ENCODE measurements around the gene USP46.
A peak's percentile ranks its signal among the peaks of the same experiment; 100 is the strongest.

USP46 gene

DNA sequence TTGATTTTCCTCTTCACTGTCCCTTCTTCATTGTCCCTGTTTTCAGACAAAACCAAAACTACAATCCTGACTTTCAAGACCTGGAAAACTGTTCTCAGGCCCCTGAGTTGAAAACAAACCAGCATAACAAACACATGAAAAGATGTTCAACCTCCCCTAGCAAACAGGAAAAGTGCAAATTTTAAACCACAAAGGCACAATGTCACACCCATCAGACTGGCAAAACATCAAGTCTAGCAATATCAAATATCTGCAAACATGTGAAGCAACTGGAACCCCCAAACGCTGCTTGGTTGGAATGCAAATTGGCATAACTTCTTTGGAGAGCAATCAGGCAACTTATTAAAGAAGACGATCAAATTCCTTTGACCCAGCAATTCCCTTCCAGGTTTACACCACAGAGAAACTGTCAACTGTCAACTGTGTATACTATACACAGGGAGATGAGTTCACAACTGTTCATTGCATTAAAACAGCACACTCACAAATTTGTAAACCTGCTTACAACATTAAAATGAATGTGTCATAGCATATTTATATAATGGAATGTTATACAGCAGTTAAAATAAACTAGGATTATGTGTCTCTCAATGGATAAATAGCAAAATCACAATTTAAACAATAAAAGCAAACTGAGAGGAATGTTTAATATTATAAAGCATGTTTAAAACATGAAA, 7.0 kb downstream of the USP46 start:
- no peak for DNase-seq

DNA sequence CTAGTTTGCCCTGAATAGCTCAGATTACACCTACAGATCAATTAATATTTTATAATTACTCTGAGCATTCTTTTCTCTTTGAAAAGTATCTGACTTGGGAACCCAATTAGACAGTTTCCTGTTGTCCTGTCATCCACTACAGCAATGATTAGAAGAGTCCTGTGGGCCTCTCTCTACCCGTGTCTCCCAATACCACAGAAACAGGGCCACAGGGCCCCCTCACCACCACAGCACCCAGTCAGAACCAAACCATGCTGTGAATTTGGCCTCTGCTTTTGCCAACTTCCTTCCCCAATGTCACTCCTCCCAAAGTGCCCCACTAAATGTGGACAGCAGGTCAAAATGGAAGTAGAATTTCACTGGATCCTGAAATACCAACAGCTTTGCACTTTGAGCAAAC, 10.3 kb downstream of the USP46 start:
- DNase-seq = no peak

DNA sequence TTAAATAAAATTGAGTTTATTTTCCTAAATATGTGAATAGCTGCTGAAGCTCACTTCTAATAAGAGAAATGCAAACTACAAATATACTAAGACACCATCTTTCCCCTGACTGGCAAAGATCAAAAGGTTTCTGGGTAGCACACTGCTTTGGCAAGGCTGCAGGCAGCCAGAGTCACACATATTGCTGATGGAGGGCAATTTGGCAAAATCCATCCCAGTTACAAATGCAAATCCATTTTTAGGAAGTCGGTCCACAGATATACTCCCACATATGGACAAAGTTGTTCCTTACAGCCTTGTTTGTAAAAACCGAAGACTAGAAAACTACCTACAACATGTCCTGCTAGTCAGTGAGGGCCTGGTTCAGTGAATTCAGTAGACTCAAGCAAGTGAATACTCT, 12.4 kb downstream of the USP46 start:
- no peak for DNase-seq

DNA sequence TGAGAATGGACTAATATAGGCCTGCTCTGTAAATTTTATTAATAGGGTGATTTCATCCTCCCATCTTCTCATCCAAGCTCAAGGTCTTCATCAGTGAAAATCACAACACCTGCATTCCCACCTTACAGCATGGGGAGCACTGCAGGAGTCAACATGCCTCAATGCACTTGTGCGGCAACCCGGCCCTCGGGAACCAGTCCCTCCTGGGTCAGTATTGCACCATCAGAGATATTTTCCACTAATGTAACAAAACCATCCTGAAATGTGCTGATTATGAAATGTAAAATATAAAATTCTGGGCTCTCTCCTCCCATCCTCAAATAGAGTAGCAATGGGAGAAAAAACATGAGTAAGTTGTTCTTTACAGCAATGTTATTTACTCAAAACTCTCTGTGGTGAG, 13.0 kb downstream of the USP46 start:
- no peak for DNase-seq

DNA sequence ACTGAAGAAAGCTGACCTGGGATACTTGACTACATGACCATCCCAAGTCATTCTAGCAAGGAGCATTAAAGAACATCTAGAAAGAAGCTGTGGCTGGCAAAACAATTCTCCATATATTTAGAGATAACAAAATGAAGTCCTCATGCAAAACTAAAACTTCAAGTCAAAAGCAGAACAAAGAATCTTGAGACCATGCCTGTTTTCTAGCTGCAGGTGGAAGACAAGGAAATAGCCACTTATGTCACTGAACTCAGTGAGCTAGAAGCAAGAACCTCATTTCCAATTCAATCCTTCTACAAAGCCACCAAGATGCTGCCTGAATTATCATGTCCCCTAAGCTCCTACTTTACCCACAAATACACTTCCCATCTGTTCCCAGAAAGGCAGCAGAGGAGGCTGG, 13.8 kb downstream of the USP46 start:
- DNase-seq = no peak

DNA sequence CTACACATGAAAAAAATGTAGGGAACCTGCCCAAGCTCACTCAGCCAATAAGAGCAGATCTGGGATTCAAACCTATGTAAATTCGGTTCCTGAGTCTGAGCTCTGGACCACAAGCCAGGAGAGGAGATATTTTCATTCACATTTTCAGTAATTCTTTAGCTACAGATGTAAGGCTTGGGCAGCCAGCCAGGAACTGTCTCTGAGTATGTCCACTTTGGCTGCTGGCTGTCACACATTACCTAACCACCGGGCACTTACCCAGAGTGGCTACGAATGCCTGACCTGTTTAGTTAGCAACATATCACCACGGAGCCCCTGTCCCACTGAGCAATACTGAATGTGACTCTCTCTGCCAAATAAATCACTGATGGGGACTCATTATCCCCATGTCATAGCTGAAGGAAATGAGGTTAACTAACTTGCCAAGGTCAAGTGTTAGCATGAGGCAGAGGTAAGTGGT, 15.3 kb downstream of the USP46 start:
- no peak for DNase-seq

DNA sequence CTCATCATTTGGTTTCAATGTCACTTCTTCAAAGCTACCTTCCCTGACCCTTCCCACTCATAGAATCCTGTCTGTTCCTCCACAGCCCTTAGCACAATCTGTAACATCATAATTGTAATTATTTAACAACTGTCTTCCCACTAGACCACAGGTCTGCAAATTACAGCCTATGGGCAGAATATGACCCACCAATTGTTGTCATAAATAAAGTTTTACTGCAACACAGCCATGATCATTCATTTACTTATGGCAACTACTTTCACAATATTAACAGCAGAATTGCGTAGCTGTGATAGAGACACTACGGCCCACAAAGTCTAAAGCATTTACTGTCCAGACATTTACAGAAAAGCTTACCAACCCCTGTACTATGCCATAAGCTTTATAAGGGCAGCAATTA, 15.9 kb downstream of the USP46 start:
- no peak for DNase-seq

DNA sequence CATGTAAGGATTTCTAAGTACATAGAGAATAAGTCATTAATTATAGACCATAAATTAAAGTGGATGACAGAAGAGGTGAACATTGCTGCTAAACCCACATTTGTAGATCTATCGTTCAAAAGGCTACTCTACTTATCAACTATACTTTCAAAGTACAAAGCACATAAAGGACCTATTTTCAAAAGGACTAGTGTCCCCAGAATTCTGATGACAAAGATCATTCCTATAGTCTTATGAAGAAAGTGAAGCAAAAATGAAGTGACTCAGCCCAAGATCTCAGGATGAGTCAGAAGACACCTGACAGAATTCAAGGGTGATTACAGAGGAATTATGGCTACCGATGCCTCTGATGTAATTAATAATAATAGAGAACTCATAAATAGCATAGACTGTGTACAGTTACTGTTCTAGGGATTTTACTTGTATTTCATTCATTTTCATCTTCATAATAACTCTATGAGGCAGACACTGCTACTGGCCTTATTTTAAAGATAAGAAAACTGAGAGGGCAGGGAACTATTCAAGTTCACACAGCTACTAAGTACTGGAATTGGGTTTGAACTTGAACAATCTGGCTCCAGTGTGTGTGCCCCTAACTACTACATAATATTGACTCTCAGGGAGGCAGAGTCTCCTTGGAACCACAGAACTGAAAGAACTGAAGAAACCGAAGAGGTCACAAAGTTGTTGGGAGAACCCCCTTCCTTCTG, 17.1 kb downstream of the USP46 start:
- DNase-seq = no peak

DNA sequence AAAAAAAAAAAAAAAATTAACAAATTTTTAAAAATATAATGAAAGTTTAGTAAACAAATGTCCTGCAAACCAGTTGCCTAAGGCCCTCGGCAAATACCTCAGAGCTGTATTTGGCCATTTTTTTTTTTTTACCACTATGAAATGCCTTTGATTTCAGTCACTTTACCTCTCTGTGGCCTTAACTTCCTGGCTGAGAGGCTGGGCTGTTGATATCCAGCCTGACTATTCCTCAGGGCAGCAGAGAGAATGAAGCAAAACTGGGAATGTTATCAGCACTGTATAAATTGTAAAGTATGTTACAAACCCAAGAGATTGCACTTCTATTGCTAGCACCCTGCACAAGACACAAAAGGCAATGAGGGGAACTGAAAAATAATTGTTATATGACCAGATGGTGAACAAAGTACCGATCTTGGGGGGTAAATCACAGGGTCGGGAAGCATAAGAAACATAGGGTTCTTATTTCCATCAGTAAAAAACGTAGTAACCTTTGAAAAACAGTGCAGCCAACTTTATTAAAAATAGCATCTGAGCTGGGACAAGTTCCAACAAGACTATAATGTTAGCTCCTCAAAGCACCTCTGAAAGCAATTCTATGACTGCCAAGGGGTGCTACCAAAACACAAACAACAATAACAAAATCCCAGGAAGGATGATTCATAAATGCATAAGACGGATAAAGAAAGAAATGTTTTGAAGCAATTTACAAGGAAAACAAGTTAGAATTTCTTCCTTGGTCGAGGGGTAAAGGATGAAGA, 18.1 kb downstream of the USP46 start:
- DNase-seq = no peak

DNA sequence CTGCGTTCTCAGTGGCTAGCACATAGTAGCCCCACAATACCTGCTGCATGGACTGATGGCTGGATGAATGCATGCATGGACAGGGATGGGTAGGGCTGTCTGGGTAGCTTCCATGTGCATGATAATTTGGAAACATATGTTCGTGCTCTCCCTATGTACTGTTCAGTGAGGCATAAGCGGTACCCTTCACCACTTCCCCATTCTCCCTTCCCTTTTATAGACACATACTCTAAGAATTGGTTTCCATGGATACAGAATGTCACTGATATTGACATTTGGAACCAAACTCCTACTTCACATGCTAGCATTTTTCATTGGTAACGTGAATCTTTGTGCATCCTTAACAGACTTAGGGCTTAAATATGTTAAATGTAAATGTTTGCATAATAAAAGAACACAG, 20.4 kb downstream of the USP46 start:
- peak; percentile 54 for DNase-seq

DNA sequence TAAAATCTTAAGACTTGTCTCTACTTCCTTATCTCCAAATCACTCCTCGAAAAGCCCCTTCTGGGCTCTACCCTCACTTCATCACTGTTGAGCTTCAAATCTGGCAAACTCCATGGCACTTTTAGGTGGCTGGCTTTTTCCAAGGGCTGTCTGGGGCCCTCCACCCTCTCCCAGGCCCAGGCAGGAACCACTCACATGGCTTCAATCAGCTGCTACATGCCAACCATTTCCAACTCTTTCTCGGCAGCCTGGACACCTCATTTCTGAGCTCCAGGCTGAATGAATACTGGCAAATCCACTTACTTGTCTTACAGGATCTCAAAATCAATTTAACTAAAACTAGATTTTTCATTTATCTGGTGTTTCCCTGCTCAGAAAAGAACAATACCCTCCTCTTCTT, 22.0 kb downstream of the USP46 start:
- no peak for DNase-seq

DNA sequence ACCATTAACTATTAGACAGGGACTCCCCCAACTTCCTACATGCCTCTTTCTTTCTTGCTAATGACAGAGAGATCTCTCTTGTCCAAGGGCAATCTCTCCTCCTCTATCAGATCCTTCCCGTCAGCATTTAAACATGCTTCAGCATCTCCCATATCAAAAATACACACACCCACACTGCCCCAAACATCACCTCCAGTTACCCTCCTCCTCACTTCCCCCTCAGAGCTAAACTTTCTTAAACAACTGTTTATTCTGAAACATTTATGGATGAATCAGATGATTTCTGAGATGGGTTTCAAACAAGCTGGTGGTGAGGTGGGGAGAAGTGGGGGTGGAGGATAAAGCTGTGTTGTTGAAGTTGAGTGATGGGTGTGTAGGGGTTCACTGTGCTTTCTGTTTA, 23.5 kb downstream of the USP46 start:
- DNase-seq = no peak

DNA sequence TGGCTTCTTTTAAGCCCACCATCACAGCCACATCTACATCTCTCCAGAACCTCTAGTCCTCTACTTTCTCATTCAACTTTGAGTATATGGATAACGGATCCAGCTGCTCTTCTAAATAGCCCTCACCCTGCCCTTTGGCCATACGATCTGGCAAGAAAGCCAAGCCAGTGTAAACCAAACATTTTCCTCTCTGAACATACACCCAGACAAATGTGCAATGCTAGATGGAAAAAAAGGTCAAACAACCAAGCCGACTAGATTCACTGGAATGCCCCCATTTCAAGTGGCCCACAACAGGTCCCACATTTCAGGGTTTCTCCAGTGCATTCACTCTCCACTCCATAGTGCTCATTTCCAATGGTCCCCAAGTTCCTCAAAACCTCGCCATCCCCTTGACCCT, 24.0 kb downstream of the USP46 start:
- no peak for DNase-seq

DNA sequence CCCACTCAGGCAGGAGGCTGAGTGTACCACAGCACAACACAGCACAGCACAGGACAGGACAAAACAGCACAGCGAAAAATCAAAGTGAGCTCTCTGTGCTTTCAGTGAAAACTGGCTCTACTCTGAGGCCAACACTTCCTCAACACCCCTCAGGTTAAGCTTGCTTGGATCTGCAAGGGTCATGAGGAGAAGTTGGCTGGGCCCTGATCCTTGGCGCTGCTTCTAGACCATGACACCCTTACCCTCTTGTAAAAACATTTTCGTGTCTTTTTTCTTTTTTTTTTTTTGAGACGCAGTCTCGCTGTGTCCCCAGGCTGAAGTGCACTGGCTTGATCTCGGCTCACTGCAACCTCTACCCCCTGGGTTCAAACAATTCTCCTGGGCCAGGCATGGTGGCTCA, 25.3 kb downstream of the USP46 start:
- no peak for DNase-seq

DNA sequence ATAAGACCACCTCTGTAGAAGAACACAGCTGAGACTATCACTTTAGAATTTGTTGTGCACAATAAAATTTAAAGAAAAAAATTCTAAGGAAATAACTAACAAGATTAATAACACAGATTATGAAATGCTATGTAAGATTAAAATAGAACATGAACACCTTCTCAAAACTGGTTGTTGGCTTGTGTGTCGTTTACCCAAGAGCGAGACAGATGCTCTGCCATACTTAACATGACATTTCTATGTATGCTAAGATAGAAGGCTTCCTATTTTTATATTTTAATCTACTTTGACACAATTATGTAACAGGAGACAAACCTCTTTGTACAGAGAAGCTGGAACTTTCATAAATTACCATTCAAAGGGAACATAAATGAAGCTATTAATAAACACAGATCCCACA, 30.1 kb downstream of the USP46 start:
- DNase-seq = no peak

DNA sequence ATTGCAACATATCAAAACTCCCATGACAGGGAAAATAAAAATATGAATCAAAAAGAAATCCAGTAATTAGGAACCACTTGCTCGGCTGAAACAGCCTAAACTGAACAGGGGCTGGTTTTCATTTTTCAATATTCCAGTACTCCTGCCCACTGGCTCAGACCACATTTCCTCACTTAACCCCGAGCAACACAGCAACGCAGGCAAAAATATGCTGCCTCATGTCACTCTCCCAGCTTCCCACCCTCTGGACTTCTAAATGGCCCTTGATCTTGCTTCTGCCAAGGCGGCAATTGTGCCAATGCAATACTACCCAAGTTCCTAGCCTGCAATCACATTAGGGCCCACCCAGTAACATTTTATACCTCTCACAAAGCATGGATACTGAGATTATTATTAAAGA, 30.6 kb downstream of the USP46 start:
- DNase-seq = no peak

DNA sequence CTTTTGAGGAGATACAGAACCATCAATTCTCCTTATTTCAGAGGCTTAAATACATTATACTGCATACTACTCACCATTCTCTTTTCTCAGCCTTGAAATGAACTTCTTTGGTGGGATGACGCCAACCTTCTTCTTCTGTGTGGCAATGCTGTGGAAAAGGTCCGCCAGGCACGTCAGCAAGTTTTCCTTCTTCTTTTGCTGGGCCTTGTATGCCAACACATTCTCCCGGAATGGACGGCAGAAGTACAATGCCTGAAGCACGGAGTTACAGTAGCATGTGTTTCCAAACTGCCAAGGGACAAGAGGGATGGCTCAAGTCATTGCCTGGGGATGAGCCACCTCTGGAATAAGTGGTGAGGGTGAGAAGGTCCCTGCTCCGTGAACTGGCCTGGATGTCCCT, 31.2 kb downstream of the USP46 start:
- no peak for DNase-seq

DNA sequence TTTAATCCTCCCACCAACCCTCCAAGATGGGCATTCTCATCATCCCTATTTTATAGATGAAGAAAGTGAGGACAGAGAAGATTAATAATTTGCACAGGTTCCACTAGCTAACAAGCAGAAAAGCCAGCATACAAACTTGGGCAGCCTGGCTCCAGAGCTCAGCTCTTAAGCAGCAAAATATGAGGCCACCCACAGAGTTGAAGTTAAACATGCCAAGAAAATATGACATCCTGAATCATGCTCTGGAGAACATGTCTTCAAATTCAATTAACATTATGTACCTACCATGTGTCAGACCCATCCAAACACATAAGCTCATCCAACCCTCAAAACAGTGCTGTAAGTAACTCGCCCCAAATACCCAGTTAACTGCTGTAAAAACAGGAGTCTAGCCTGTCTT, 33.9 kb downstream of the USP46 start:
- DNase-seq = no peak

DNA sequence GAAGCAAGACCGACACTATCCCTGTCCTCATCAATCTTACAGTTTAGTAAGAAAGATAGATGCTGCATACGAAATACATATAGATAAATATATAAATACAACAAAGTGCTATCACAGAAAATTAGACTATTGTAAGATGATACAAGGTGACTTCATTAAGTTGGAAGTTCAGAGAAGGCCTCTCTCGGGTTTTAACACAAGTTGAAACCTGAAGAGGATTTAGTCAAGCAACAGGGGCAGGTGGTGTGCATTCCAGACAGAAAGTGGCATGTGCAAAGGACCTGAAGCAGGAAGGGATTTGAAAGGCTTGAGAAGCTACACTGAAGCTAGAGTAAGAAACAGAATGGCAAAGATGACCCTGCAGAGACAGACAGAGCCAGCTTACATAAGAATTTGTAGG, 36.5 kb downstream of the USP46 start:
- DNase-seq = no peak

DNA sequence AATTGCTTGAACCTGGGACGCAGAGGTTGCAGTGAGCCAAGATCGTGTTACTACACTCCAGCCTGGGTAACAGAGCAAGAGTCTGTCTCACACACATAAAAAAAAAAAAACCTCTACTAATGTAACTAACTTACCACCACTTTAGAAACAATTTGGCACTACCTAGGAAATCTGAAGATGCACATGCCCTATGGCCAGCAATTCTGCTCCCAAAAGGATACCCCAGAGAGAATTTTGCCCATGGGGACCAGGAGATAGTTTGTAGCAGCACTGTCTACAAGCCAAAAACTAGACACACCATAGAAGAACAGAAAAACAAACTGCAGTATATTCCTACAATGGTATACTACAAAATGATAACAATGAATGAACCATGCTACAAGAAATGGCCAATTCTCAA, 37.5 kb downstream of the USP46 start:
- DNase-seq = no peak

DNA sequence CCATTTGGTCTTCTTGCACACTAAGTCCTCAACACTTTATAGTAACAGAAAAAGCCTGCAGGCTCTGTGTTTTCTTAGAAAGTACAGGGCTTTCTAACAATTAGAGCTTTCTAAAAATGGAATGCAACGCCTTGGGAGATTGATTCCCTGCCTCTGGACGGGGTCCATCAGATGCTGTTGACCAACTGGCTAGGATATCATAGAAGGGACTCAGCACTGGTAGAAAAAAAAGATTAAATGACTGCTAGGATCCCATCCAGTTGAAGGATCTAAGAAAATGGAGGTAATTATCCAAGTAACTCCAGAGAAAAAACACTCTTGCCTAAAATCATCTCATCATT, 39.5 kb downstream of the USP46 start:
- DNase-seq = no peak

DNA sequence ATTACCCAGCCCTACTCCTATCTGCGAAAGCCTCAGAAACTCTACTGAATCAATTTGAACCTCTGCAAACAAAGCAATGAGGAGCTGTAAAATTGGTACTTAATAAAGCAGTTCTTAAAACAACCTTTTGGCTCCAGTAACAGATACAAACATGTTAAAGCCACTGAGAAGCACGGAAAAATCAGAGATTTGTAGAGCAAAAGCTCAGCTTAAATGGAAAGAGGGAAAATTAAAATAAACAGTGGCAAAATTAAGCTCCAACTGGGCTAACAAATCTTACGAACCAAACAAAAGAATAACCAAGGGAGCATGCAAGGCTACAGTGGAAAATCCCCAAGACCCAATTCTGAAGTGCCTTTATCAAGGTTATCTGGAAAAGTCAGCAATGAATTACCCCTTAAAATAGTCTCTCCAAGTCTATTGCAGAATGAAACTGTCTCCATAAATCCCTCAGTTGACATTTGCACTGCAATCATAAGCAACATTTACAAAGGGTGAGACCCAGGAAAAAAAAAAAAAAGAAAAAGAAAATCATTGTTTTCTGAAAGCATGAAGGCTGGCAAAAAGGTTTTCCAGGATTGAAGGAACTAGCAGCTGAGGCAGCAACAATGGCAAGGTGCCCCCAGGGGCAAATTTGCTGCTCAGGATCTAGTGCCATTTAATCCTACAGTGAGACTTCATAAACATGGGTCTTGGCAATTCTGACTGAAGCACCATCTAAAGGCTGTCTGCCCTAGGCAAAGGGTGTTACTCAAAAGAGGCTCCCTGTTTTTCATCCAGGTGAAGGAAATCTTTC, 40.1 kb downstream of the USP46 start:
- DNase-seq = no peak

DNA sequence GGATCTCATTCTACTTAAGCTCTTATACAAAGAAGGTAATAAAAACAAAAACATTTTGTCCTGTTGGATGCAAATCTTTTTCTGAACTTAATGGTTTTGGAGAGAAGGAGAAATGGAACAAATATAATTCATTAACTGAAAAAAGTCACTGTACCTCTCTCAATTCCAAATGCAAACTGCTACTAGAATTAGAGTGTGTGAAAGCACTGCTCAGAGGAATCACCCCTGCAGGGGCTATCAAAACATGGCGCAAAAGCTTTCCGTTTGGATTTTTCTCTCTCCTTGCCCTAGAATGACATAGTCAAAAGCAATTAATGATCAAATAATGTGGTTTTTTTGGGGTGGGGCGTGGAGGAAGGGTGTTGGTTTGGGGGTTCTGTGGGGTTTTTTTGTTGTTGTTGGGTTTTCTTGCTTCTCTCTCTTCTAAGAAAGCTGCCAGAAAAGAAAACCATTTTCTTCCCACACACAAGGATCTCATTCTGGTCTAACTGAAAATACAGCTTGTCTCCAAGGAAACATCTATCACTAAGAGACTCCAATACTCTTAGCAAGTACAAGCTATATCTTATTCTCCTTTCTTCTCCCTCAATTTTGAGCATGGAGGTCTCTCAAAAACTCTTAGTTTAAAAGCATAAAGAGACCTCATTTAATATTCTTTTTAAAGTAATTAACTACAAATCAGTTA, 41.6 kb downstream of the USP46 start:
- DNase-seq = no peak

Measured in GF-D8 (cell line).